Hematopoietic multipotent progenitor cell treated with erythropoietin and hydrocortisone succinate and interleukin-3 and kit ligand, for 4 days (in vitro differentiated cells): ENCODE results near the gene FTCDNL1.

Source experiments
- DNase-seq: peaks from one replicate; pipeline ENCODE4 v3.0.0-alpha.2; 2015

Gene FTCDNL1

GRCh38 chr2:199841409-199841808 lies 9.6 kb downstream of the FTCDNL1 start:
- no peak for DNase-seq

- DNase-seq: no peak
Measured at GRCh38 chr2:199838399-199838798, 12.6 kb downstream of the FTCDNL1 start.

- DNase-seq: no peak
Measured at GRCh38 chr2:199836943-199837342, 14.0 kb downstream of the FTCDNL1 start.

DNA sequence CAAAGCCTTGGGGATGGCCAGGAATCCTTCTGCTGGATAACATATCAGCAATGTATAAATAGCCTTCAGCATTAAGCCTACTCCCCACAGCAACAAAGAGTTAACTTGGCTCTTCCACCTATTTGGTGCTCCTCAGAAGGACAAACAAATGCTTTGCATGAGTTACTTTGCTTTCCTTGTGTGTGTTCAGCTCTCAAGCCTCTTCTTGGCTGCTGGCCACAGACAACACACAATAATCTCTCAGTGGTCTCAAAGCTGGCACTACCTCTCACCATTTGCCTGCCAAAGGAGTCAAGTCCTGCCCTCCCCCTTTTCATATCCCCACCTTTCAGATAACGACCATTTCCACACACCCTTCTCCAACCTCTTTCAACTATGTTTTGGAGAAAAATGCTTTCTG lies 17.5 kb downstream of the FTCDNL1 start:
- no peak for DNase-seq

DNA sequence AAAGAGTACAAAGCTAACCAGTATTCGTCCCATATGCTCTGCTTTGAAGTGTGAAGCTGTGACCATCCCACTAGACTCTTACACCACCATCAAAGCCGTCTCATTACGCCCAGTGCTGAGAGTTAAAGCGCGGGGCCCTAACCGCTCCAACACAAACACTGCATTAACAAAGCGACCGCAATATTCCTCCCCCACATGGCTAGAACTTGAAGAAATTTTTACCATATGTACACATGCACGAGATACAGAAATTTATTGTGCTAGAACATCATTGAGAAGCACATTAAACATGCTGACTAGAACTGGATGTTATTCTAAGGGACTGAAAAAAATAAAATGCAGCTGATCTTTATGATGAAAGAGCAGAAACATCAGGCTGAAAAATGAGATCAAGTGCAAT lies 20.5 kb downstream of the FTCDNL1 start:
- DNase-seq: no peak

DNA sequence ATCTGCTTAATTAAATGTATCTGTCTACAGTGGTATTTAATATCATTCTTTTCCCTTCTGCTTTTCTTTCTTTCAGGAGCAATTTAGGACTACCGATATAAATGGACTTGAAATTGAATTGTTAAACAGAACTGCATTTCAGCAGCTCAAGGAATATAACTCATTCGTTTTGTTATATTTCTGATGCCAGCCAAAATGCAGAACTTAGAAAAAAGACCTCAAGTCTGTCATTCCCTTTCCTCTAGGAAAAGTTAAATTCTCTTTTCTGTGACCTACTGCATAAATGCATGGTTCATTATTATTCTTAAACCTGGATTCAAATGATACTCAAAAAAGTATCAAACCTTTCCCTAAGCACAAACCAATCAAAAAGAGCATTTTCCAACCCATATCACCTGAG lies 21.4 kb downstream of the FTCDNL1 start:
- DNase-seq: no peak

GRCh38 chr2:199819746-199820145 lies 31.2 kb downstream of the FTCDNL1 start:
- no peak for DNase-seq

- DNase-seq: no peak
Measured at GRCh38 chr2:199818754-199819153, 32.2 kb downstream of the FTCDNL1 start.

GRCh38 chr2:199818026-199818425 lies 33.0 kb downstream of the FTCDNL1 start:
- DNase-seq: no peak

DNA sequence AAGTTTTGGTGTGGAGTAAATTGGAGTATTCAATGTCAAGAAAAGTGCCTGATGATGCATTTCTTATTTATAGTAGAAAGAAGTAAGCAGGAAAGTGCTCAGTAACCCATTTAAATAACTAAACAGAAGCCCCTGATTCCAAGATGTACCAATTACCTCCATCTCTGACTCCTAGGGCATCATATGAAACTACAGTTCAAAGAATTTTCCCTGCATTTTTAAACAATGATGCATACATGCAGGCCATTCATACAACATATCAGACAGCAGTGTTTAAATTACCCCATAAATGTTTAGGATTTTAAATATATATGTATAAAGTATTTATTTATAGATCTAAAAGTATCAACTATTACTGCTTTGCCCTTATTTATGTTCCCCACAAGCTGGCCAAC lies 36.2 kb downstream of the FTCDNL1 start:
- DNase-seq: no peak

GRCh38 chr2:199814101-199814816 lies 36.7 kb downstream of the FTCDNL1 start:
- DNase-seq: no peak

DNA sequence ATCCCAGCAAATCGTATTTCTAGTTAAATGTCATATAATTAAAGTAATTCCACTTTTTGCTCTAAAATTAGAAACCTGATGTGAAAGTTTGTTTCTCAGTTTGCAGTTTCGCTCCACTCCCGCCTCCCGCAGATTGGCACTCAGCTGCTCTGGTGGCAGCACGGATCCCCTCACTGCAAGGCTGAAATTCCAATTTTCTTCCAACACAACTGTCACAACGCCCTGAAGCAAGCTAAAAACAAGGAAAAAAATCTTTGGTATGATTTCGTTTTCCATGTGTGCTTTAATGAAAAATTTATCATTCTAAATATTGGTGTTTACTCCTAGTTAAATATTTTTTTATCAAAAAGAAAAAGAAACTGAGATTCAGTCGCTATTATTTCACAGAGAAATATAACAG lies 38.5 kb downstream of the FTCDNL1 start:
- DNase-seq: no peak

DNA sequence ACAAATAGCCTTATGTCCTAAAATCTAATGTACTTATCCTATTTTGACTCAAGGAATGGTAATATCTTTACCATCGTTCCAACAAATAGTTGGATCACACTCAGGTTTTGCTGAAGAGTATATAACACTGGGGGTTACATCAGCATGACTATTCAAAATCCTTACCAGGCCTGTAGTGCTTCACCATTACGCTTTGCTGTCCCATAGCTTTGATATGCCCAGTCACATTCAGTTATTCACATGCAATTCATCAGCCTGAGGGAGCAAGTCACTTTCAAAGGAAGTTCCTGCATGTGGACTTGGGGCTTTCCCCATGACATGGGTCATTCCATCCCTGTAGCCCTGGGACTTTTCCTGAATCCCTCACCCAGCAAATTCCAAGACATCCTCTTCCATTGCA lies 39.6 kb downstream of the FTCDNL1 start:
- no peak for DNase-seq

DNA sequence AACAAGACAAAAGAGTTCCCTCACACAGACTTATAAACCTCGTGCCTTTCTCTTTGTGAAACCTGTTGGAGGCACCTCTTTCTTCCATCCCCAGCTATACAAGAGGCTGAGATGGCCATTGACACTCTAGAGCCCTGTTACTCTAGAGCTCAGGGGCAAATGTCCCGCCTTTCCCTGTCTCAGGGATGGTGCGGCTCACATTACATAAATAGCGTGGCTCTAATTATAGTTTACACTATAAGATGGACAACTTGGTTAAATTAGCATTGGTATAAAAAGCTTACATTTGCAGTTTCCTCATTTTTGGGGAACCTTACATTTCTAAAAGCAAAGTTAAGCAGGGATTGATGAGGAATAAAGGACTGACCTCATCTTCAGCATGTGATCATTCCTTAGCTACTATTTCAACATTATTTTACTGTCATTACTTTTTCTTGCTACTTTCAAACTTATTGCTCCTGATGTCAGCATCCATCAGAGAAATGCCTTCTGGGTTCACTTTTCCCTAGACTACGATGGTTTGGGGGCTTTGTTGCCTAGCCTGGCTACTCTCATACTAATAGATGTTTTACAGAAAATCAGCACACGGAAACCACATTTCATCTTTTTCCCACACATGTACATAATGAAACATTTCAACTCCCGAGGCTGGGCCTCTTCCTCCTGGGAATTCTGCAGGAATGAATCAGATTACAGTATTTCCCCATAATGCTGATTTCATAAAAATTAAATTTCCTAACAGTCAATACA lies 40.4 kb downstream of the FTCDNL1 start:
- DNase-seq: no peak

- no peak for DNase-seq
Measured at GRCh38 chr2:199807966-199808365, 43.0 kb downstream of the FTCDNL1 start.

GRCh38 chr2:199806179-199806578 lies 44.8 kb downstream of the FTCDNL1 start:
- DNase-seq: no peak

DNA sequence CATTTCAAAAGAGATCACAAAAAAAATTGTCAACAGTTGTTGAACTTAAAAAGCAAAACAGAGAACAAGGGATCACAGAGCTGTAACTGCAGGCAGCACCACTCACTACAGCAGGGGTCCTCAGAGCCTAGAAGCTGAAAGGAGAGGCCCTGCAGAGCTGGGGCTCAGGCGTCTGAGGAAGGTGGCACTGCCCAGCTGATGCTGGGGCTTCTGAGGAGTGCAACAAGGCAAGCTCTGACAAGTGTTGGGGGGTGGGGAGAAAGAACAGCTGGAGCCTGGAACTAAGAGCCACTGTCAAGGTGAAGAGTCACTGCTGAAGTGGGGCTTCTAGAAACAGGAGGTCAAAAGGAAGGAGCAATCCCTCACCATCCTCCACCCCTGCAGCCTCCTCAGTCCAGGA lies 46.2 kb downstream of the FTCDNL1 start:
- DNase-seq: no peak

GRCh38 chr2:199798831-199799580 lies 52.0 kb downstream of the FTCDNL1 start:
- DNase-seq: no peak

GRCh38 chr2:199797431-199798403 lies 53.3 kb downstream of the FTCDNL1 start:
- DNase-seq: no peak

DNA sequence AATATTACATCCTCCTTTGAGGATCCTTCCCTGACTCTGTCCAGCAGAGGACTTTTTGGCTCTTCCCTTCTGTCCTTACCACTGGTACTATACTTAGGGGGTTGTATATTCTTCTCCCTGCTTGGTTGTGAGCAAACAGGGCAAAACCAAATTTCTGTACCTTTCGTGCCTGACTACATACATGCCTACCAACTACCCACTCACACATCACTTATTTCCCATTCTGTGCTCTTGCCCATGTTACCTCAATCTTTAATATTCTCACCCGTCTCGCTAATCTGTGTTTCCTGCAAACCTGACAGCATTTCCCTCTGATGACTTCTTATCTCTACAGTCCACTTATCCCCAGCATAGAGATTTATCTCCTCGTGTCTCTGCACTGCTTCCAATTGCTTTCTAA lies 58.6 kb downstream of the FTCDNL1 start:
- no peak for DNase-seq

DNA sequence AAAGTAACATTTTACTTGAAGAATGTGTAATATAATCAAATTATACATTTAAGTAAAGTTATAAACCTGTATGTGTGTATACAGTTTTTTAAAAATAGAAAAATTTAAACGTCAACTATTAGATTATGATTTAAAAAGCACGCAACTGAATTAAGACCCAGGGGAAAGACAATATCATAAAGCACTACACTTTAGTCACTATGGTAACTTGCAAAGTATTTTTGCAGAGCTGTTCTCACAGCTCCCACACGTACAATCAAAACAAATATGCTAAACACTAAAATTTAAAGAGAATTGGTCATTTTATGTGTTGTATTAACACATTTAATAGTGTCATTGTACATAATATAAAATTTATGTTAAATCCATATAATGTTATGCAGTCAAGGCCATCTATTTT lies 59.7 kb downstream of the FTCDNL1 start:
- no peak for DNase-seq

GRCh38 chr2:199784512-199784911 lies 66.5 kb downstream of the FTCDNL1 start:
- no peak for DNase-seq

DNA sequence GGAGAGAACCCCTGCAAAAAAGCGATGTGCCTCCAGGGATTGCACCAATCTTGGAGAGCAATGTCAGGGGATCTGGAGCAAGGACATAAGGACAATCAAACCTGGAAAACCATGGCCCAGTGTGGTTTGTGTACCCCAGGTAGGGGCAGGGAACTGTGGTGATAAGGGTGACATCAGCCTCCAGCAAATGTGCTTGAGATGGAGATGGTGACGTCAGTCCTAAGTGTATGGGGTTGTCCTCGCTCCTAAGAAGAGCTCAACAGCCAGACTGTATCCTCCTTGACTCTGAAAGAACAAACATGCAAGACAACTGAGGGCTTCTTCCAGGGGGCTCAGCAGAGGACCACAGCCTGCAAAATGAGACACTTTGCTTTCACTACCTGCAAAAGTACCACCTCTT lies 71.4 kb downstream of the FTCDNL1 start:
- no peak for DNase-seq
